ENCODE data around the gene CYP4F22.
"Not testable (repeated sequence)": the region's sequence is repeated elsewhere in the genome, so short reads cannot be mapped to it uniquely, and the experiment has no call there.

The CYP4F22 gene

GRCh38 chr19:15495151-15495550, 13.2 kb upstream of the CYP4F22 start:
- no peak for DNase-seq

DNA sequence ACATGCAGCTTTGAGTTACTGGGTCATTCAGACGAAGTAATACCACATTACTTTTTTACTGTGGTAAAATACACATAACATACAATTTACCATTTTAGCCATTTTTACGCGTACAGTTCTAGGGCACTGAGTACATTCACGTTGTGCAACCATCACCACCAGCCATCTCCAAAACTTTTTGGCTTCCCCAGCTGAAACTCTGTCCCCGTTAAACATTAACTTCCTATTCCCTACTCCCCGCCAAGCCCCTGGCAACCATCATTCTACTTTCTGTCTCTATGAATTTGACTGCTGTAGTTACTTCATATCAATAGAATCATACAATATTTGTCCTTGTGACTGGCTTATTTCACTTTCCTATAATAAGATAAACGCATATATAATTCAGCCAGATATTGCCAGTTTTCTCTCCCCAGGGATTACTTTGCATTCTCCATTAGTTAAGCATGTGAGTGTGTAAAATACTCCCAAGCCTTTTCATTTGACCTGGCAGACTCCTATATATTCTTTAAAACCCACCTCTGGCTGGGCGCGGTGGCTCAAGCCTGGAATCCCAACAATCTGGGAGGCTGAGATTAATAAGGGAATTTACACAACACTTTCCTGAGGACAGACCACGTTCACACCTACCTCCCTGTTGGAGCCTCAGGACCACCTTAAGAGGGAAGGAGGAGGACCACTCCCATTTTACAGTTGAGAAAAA, 10.0 kb upstream of the CYP4F22 start:
- DNase-seq = no peak

GRCh38 chr19:15498910-15499309, 9.4 kb upstream of the CYP4F22 start:
- no peak for DNase-seq

GRCh38 chr19:15501596-15501995, 6.7 kb upstream of the CYP4F22 start:
- DNase-seq = no peak

DNA sequence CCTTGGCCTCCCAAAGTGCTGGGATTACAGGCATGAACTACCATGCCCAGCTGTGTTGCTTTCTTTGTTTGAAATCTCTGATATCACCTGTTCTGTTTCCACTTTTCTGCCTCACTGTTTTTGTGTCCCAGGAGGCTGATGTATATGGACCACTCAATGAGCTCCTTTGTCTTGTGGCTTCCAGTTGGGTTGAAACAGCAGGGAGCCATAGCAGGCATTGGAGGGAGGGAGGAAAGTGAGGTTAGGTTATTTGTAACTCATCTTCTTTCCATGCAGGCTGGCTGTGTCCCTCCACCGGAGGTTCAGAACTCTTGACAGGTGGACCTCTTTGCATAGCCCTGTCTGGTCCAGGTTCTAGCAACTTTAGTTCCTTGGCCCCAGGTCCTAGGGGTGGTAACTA, 6.1 kb upstream of the CYP4F22 start:
- DNase-seq = no peak

DNA sequence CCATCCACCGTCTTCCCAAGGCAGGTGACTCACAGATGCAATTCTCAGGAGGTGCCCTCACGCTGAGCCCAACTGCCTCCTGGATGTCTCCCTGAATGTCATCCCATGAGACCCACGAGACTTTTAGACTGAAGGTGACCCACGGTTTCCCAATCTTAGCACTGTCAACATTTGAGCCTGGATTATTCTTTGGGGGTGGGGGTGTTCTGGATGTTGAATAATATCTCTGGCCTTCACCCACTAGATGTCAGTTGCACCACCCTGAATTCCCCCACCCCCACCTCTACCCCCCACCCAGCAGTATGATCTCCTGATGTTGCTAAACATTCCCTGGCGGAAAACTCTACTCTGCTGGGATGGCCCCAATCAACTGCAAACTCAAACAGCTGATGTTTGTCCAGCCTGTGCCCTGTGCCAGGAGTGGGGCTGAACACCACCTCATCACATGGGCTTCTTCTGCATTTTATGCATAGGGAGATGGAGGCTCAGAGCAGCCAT, 2.2 kb upstream of the CYP4F22 start:
- DNase-seq = no peak

DNA sequence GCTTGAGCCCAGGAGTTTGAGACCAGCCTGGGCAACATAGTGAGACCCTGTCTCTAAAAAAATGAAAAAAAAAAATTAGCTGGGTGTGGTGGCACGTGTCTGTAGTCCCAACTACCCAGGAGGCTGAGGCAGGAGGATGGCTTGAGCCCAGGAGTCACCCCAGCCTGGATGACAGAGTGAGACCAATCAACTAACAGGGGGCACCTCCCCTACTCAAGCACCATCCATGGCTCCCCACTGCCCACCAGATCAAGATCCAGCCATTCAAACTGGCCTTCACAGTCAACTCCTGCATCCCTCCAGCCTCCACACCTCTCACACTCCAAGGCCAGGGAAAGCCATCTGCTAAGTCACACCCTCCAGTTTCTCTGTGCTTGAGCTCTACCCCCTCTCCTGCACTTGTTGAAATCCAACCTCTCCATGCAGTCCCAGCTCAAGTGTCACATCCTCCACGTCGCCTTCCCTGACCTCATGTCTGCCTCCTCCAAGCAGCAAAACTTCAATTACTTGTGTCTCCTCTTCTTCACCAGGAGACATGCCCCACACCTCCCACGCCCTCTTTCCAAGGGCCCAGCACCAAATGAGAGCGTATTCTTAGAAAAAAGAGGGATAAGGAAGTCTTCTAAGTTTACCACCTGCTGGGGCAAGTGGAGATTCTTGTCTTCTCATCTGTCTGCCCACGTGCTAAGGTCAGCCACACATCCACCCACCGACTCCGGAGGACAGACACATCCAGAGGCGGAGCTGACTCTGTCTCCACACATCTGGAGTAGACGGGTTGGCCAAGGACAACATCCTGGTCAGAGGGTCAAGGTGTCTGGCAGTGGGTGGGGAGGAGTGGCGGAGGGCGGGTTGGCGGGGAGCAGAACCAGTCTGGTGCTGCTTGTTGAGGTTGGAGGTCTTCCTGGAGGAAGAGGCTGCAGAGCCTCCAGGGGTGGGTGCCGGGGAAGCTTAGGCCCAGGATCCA, 974 bp upstream of the CYP4F22 start:
- DNase-seq = no peak

GRCh38 chr19:15511671-15512424, 3.5 kb downstream of the CYP4F22 start:
- DNase-seq = no peak

GRCh38 chr19:15515227-15515625, 6.9 kb downstream of the CYP4F22 start:
- not testable (repeated sequence) for DNase-seq

GRCh38 chr19:15516363-15516762, 8.0 kb downstream of the CYP4F22 start:
- DNase-seq = no peak

GRCh38 chr19:15517778-15518177, 9.5 kb downstream of the CYP4F22 start:
- no peak for DNase-seq

GRCh38 chr19:15519433-15519976, 11.2 kb downstream of the CYP4F22 start:
- DNase-seq = no peak

- no peak for DNase-seq
Observed at GRCh38 chr19:15524781-15525180, 16.5 kb downstream of the CYP4F22 start.

- DNase-seq = no peak
Observed at GRCh38 chr19:15525291-15525690, 17.0 kb downstream of the CYP4F22 start.

GRCh38 chr19:15526408-15526807, 18.1 kb downstream of the CYP4F22 start:
- no peak for DNase-seq

- no peak for DNase-seq
Observed at GRCh38 chr19:15527705-15528104, 19.4 kb downstream of the CYP4F22 start.

DNA sequence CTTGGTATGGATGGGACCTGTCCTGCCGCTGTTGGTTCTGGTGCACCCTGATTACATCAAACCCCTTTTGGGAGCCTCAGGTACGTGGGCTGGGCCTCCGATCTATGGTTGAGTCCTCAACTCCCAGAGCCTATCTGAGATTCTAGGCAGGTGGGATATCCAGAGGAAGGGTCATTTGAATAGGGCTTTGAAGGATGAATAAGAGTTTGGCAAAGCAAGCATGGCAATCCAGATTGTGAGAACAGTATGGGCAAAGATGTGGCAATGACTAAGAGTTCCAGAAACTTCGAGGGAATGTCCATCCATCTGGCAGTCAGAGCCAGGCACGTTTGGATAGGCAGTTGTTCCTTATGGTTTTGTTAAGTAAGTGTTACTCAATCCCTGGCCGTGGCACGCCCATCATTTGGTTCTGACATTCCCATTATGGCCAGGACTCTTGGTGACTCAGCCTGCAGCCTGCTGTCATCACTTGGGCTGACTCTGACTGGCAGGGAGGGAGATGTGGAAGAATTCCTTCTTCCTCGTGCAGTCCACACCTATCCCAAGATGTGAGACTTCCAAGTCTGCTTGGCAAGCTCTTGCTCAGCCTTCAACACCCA, 21.5 kb downstream of the CYP4F22 start:
- DNase-seq = no peak

DNA sequence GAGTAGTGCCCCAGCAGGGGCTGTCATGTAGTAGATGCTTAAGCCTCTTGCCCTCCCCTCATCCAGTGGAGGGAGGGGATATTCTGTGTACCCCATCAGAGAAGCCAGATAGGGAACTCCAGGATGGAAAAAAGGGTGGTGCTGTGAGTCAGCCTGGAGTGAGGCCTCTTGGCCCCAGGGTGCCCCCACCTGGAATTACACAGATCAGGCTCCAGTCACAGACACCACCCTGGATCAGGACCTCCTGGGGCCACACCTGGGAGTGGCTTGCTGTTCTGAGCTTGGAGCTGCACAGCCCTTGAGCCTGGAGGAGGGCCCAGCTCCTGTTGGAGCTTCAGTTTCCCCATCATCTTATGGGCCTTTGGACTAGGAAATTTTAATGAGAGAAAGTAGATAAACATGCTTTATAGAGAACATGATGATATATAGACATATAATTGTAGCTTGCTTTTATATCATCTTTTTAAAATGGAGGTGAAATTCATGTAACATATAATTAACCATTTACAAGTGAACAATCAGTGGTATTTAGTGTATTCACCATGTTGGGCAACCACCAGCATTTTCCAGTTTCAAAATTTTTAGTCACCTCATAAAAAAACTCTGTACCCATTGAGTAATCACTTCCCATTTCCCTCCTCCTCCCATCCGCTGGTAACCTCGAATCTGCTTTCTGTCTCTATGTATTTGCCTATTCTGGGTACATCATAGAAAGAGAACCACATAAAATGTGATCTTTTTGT, 24.6 kb downstream of the CYP4F22 start:
- no peak for DNase-seq

GRCh38 chr19:15533522-15533830, 25.2 kb downstream of the CYP4F22 start:
- DNase-seq = not testable (repeated sequence)

DNA sequence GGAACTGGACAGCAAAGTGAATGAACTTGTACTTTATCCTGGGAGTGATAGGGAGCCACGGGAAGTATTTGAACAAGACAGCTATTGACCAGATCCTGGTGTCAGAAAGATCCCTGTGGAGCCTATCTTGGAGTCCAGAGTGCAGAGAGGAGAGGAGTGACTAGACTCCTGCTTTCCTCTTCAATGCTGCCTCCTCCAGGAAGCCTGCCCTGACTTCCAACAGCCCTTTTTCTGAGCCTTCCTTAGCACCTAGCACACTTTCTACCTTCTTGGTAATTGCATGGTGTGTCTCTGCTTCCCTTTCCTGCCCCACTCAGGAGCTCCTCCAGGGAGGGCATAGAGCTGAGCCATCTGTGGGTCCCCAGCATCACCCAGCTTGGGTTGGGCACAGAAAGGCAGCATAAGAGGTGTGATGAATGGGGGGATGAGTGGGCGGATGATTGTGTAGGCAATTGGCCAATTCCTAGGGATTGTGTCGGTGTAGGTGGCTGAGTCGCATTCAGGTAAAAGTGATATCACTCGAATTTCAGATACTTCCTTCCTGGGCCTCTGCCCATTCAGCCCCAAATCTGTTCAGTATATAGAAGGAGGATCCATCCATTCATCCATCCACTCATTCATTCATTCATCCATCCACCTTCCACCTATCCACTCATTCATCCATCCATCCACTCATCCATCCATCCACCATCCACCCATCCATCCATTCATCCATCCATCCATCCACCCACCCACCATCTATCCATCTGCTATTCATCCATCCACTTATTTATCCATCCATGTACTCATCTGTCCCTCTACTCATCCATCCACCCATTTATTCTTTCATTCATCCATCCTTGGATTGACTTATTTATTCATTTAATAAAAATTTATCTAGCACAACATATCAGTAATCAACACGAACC, 26.9 kb downstream of the CYP4F22 start:
- no peak for DNase-seq

- no peak for DNase-seq
Observed at GRCh38 chr19:15536350-15536749, 28.0 kb downstream of the CYP4F22 start.
